Astrocyte (in vitro differentiated cells and primary cell): ENCODE results near the gene FXYD5.

Experiments used
- EZH2 ChIP-seq: IDR thresholded peaks from 2 replicates; pipeline ENCODE4 v1.6.1; 2012; ENCODE audit warnings: mild to moderate bottlenecking, low read length, inconsistent platforms; ENCODE audit not compliant: insufficient read depth
- TF ChIP-seq, protein P1 (sequence below): IDR thresholded peaks from 2 replicates; pipeline ENCODE4 v1.5.1; 2011; ENCODE audit warnings: low read depth, mild to moderate bottlenecking, inconsistent platforms, low read length, moderate library complexity; ENCODE audit not compliant: insufficient read depth

DNA sequence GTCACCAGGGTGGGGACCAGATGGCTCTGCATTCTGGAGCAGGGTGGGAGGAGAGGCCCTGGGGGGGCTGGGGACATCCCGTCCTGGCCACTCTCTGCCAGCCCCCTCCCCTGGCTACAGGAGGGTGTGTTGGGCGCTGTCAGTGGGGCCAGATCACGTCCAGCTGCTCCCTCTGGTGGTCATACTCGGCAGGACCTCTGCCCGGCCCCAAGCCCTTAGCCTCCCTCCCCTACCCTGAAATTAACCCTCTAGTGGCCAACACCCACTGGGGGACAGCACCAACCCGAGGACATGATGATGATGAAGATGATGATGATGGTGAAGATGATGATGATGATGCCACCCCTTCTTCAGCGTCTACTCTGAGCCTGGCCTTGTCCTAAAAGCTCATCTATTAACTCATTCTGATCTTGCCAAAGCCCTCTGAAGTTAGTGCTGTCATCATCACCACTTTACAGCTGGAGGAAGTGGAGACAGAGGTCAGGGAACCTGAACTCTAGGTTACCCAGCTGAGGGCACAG is 19.1 kb upstream of the FXYD5 start:
- TF ChIP-seq, protein P1, sequence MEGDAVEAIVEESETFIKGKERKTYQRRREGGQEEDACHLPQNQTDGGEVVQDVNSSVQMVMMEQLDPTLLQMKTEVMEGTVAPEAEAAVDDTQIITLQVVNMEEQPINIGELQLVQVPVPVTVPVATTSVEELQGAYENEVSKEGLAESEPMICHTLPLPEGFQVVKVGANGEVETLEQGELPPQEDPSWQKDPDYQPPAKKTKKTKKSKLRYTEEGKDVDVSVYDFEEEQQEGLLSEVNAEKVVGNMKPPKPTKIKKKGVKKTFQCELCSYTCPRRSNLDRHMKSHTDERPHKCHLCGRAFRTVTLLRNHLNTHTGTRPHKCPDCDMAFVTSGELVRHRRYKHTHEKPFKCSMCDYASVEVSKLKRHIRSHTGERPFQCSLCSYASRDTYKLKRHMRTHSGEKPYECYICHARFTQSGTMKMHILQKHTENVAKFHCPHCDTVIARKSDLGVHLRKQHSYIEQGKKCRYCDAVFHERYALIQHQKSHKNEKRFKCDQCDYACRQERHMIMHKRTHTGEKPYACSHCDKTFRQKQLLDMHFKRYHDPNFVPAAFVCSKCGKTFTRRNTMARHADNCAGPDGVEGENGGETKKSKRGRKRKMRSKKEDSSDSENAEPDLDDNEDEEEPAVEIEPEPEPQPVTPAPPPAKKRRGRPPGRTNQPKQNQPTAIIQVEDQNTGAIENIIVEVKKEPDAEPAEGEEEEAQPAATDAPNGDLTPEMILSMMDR: peak; percentile 48
- TF ChIP-seq EZH2: no peak
